Measurements from ENCODE around the gene EFHD1.

Gene EFHD1

GRCh38 chr2:232604535-232604934, 28.9 kb upstream of the EFHD1 start:
- H3K36me3 ChIP-seq (ENCODE audit: insufficient read depth, low read length) = no peaks in the 10 kb centered on the region
- H3K4me1 ChIP-seq (ENCODE audit: insufficient read depth, low read length) = no peaks in the 10 kb centered on the region
- H3K9me3 ChIP-seq (ENCODE audit: control insufficient read depth, insufficient read depth, low read length) = no peaks in the 10 kb centered on the region
- no peak overlapping the region for H3K9ac ChIP-seq (ENCODE audit: low read depth, low read length)

- Histone ChIP-seq H3K9ac (ENCODE audit: low read depth, low read length) (no peak overlapping the region), H3K36me3 (ENCODE audit: insufficient read depth, low read length) (no peaks in the 10 kb centered on the region), H3K4me1 (ENCODE audit: insufficient read depth, low read length) (no peaks in the 10 kb centered on the region; the same call in 1 of the 2 replicates), H3K9me3 (ENCODE audit: control insufficient read depth, insufficient read depth, low read length) (no peaks in the 10 kb centered on the region)
Measured at GRCh38 chr2:232607011-232607410, 26.4 kb upstream of the EFHD1 start.

GRCh38 chr2:232609607-232610006, 23.8 kb upstream of the EFHD1 start:
- no peaks in the 10 kb centered on the region for H3K9me3 ChIP-seq (ENCODE audit: control insufficient read depth, insufficient read depth, low read length)
- no peaks in the 10 kb centered on the region for H3K36me3 ChIP-seq (ENCODE audit: insufficient read depth, low read length)
- H3K9ac ChIP-seq (ENCODE audit: low read depth, low read length) = no peak overlapping the region
- no peaks in the 10 kb centered on the region; the same call in 1 of the 2 replicates for H3K4me1 ChIP-seq (ENCODE audit: insufficient read depth, low read length)

DNA sequence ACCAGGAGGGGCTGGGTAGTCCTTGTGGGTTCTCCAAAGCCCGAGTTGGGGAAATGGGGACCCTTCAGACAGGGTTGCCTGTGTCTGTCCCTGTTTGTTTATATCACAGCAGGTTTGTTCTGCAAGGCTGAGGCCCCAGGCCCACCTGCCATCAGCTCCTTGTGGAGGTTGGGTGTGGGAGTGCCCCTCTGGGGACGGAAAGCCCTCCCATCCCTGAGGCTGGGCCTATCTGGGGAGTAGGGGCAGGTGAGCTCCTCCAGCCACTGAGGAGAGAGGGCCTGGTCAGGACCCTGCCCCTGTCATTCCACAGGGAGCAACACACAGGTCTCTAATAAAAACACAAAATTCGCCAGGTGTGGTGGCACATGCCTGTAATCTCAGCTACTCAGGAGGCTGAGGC, 23.3 kb upstream of the EFHD1 start:
- H3K9ac ChIP-seq (ENCODE audit: low read depth, low read length) = no peak overlapping the region
- H3K36me3 ChIP-seq (ENCODE audit: insufficient read depth, low read length) = no peaks in the 10 kb centered on the region
- no peaks in the 10 kb centered on the region for H3K9me3 ChIP-seq (ENCODE audit: control insufficient read depth, insufficient read depth, low read length)
- no peaks in the 10 kb centered on the region; the same call in 1 of the 2 replicates for H3K4me1 ChIP-seq (ENCODE audit: insufficient read depth, low read length)

- no peaks in the 10 kb centered on the region for H3K36me3 ChIP-seq (ENCODE audit: insufficient read depth, low read length)
- H3K9me3 ChIP-seq (ENCODE audit: control insufficient read depth, insufficient read depth, low read length) = no peaks in the 10 kb centered on the region
- H3K9ac ChIP-seq (ENCODE audit: low read depth, low read length) = no peak overlapping the region
- H3K4me1 ChIP-seq (ENCODE audit: insufficient read depth, low read length) = no peaks in the 10 kb centered on the region; the same call in 1 of the 2 replicates
Measured at GRCh38 chr2:232611061-232611460, 22.3 kb upstream of the EFHD1 start.

- Histone ChIP-seq H3K4me1 (ENCODE audit: insufficient read depth, low read length) (no peaks in the 10 kb centered on the region; the same call in 1 of the 2 replicates), H3K9ac (ENCODE audit: low read depth, low read length) (no peak overlapping the region), H3K36me3 (ENCODE audit: insufficient read depth, low read length) (no peaks in the 10 kb centered on the region), H3K9me3 (ENCODE audit: control insufficient read depth, insufficient read depth, low read length) (no peaks in the 10 kb centered on the region)
Measured at GRCh38 chr2:232611559-232612218, 21.7 kb upstream of the EFHD1 start.

GRCh38 chr2:232613538-232614134, 19.8 kb upstream of the EFHD1 start:
- Histone ChIP-seq H3K9ac (ENCODE audit: low read depth, low read length) (no peak overlapping the region), H3K4me1 (ENCODE audit: insufficient read depth, low read length) (no peaks in the 10 kb centered on the region; the same call in 1 of the 2 replicates), H3K9me3 (ENCODE audit: control insufficient read depth, insufficient read depth, low read length) (no peaks in the 10 kb centered on the region), H3K36me3 (ENCODE audit: insufficient read depth, low read length) (no peaks in the 10 kb centered on the region)

GRCh38 chr2:232615339-232615738, 18.1 kb upstream of the EFHD1 start:
- Histone ChIP-seq H3K9me3 (ENCODE audit: control insufficient read depth, insufficient read depth, low read length) (no peaks in the 10 kb centered on the region), H3K4me1 (ENCODE audit: insufficient read depth, low read length) (no peaks in the 10 kb centered on the region; the same call in 1 of the 2 replicates), H3K36me3 (ENCODE audit: insufficient read depth, low read length) (no peaks in the 10 kb centered on the region), H3K9ac (ENCODE audit: low read depth, low read length) (no peak overlapping the region)

DNA sequence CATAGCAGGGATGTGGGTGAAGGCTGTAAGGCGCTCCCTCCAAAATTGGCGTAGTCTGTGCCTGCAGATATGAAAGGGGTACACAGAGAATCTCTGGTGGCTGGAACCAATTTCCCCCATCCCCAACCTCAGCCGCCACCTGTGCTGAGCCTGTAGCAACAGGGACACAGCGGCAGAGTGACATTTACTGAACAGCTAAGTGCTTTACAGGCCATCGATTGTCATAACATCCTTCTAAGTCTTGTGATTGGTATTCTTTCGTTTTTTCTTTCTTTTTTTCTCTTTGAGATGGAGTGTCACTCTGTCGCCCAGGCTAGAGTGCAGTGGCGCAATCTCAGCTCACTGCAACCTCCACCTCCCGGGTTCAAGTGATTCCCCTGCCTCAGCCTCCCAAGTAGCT, 12.2 kb upstream of the EFHD1 start:
- Histone ChIP-seq H3K9ac (ENCODE audit: low read depth, low read length) (no peak overlapping the region), H3K36me3 (ENCODE audit: insufficient read depth, low read length) (no peaks in the 10 kb centered on the region), H3K4me1 (ENCODE audit: insufficient read depth, low read length) (peaks cover 13% of the 10 kb centered on the region; the same call in 1 of the 2 replicates), H3K9me3 (ENCODE audit: control insufficient read depth, insufficient read depth, low read length) (no peaks in the 10 kb centered on the region)

GRCh38 chr2:232622563-232622962, 10.8 kb upstream of the EFHD1 start:
- H3K9ac ChIP-seq (ENCODE audit: low read depth, low read length) = no peak overlapping the region
- peaks cover 13% of the 10 kb centered on the region; the same call in 1 of the 2 replicates for H3K4me1 ChIP-seq (ENCODE audit: insufficient read depth, low read length)
- H3K36me3 ChIP-seq (ENCODE audit: insufficient read depth, low read length) = no peaks in the 10 kb centered on the region
- no peaks in the 10 kb centered on the region for H3K9me3 ChIP-seq (ENCODE audit: control insufficient read depth, insufficient read depth, low read length)

DNA sequence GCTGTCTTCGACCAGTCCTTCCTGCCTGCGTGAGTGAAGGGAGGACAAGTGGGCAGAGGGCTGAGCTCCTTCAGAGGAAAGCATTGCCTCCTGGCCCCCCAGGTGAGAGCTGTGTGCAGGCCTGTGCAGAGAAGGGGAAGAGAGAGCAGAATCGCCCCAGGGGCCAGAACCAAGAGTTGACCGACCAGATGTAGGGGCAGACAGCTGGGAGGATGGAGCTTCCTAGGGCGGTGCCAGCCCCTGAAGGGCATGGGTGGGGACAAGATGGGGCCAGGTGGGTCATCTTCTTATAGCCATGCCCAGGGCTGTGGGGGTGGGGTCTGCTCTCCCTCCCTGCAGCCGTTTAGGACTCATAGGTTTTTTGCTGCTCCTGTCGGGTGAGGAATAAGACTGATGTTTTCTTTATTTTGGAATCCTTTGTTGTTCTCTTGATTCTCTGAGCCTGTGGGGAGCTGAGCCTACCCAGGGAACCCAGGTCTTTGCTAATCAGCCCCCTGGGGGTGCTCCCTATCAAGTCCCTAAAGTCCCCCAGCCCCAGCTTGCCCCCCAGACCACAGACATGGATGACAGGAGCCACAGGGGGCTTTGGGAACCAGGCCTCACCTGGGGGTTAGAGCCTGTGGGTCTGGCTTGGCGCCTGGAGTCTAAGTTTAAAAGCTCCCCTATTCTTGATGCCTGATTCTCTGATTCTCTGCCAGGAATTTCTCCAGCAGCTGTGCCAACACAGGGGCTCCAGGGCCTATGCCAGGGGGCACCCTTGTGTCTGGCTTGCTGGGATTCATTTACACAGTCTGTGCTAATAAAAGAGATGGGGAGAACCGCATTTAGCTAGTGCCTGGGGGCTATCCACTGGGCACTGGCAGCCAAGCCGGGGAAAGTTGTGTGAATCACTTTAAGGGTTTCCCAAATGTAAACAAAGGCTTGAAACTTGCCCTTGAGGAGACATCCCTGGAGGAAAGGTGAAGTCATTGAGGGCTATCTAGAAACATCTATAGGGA, 9.3 kb upstream of the EFHD1 start:
- H3K9ac ChIP-seq (ENCODE audit: low read depth, low read length) = no peak overlapping the region
- peaks cover 13% of the 10 kb centered on the region; the same call in 1 of the 2 replicates for H3K4me1 ChIP-seq (ENCODE audit: insufficient read depth, low read length)
- no peaks in the 10 kb centered on the region for H3K36me3 ChIP-seq (ENCODE audit: insufficient read depth, low read length)
- H3K9me3 ChIP-seq (ENCODE audit: control insufficient read depth, insufficient read depth, low read length) = no peaks in the 10 kb centered on the region

GRCh38 chr2:232626584-232626983, 6.8 kb upstream of the EFHD1 start:
- H3K9me3 ChIP-seq (ENCODE audit: control insufficient read depth, insufficient read depth, low read length) = no peaks in the 10 kb centered on the region
- H3K9ac ChIP-seq (ENCODE audit: low read depth, low read length) = no peak overlapping the region
- H3K4me1 ChIP-seq (ENCODE audit: insufficient read depth, low read length) = peaks cover 7% of the 10 kb centered on the region; the same call in 1 of the 2 replicates
- H3K36me3 ChIP-seq (ENCODE audit: insufficient read depth, low read length) = no peaks in the 10 kb centered on the region

DNA sequence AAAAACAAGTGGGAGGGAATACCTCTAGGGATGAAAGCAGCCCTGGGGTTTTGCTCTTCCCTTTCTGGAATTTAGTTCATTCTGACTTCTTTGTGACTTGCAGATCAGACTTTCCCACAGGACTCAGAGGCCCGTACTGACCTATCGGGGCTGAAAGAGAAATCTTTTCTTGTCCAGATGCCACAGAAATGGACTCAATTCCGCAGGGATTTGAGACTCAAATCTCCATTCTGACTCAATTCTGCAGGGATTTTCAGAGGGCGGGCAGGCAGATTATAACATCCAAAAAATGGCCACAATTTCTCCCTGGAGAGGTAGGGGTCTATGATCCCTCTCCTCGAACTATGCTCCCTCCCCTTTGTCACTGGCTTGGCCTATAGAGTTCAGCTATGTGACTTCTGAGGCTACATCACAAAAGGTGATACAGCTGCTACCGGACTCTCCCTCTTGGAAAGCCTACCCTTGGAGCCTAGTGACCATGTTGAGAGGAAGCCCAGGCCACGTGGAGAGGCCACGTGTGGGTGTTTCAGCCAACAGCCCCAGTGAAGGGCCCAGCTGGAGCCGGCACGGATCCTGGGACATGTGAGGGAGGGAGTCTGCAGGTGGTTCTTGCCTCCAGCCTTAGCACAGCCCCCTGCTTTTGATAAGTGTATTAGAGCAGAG, 4.8 kb upstream of the EFHD1 start:
- Histone ChIP-seq H3K4me1 (ENCODE audit: insufficient read depth, low read length) (peaks cover 9% of the 10 kb centered on the region; the same call in 1 of the 2 replicates), H3K9me3 (ENCODE audit: control insufficient read depth, insufficient read depth, low read length) (no peaks in the 10 kb centered on the region), H3K9ac (ENCODE audit: low read depth, low read length) (no peak overlapping the region), H3K36me3 (ENCODE audit: insufficient read depth, low read length) (no peaks in the 10 kb centered on the region)

- Histone ChIP-seq H3K4me1 (ENCODE audit: insufficient read depth, low read length) (peaks cover 9% of the 10 kb centered on the region; the same call in 1 of the 2 replicates), H3K9ac (ENCODE audit: low read depth, low read length) (no peak overlapping the region), H3K9me3 (ENCODE audit: control insufficient read depth, insufficient read depth, low read length) (no peaks in the 10 kb centered on the region), H3K36me3 (ENCODE audit: insufficient read depth, low read length) (no peaks in the 10 kb centered on the region)
Measured at GRCh38 chr2:232629129-232629475, 4.3 kb upstream of the EFHD1 start.
